Bronchial epithelial cell (primary cell): Measurements from ENCODE around the gene TRIM28. TPM values are rescaled to one million over a fixed set of nuclear protein-coding genes. Genes with fewer than 3 reads are reported as not detected.
"Not testable (repeated sequence)": the region's sequence is repeated elsewhere in the genome, so short reads cannot be mapped to it uniquely, and the experiment has no call there.

Experiments
- DNase-seq: peaks from one replicate; pipeline ENCODE4 v3.0.0-alpha.2; 2010; ENCODE audit warnings: low read depth
- FAIRE-seq: peaks from 2 replicates; lab custom pipeline; 2011; peaks lifted over from hg19 to GRCh38; lab: Jason Lieb, UNC
- H3K27me3 ChIP-seq: 2 replicates; pipeline ENCODE4 v1.5.1; 2011; ENCODE audit warnings: low read length; ENCODE audit not compliant: control insufficient read depth, insufficient read depth
- H3K36me3 ChIP-seq: 2 replicates; pipeline ENCODE4 v1.5.1; 2011; ENCODE audit warnings: low read length; ENCODE audit not compliant: control insufficient read depth, insufficient read depth
- H3K4me3 ChIP-seq: 2 replicates; pipeline ENCODE4 v1.5.1; 2011; ENCODE audit warnings: mild to moderate bottlenecking, low read depth, low read length, control low read depth
- CTCF ChIP-seq: IDR thresholded peaks from 2 replicates; pipeline ENCODE4 v1.5.1; 2011; ENCODE audit warnings: mild to moderate bottlenecking, moderate library complexity, low read length, control low read depth, inconsistent platforms; ENCODE audit not compliant: insufficient read depth, severe bottlenecking
- total RNA-seq: library from RNA; depleted of rRNA; stranded (reverse); fragments of >200 nt; gene quantifications from 2 replicates; pipeline ENCODE4 v1.2.1, GENCODE V29; 2014

The TRIM28 gene
- total RNA-seq, 1 donor from 2014 or later, result 277 TPM

GRCh38 chr19:58529405-58529804 is 14.5 kb upstream of the TRIM28 start:
- H3K36me3 ChIP-seq, result no peaks in the 10 kb centered on the region
- no peak for TF ChIP-seq CTCF
- no peaks in the 10 kb centered on the region for H3K27me3 ChIP-seq
- no peak for FAIRE-seq
- no peak for DNase-seq
- H3K4me3 ChIP-seq, result no peak overlapping the region

- DNase-seq (no peak), FAIRE-seq (no peak)
- TF ChIP-seq CTCF, result no peak
- no peak overlapping the region for H3K4me3 ChIP-seq
- no peaks in the 10 kb centered on the region for H3K27me3 ChIP-seq
- H3K36me3 ChIP-seq, result no peaks in the 10 kb centered on the region
These were observed 12.6 kb upstream of the TRIM28 start for GRCh38 chr19:58531034-58531840.

- DNase-seq (no peak), FAIRE-seq (no peak)
These were observed 8.0 kb upstream of the TRIM28 start for GRCh38 chr19:58535857-58536256.

GRCh38 chr19:58536852-58537798 is 6.7 kb upstream of the TRIM28 start:
- Histone ChIP-seq H3K36me3 (no peaks in the 10 kb centered on the region), H3K4me3 (no peak overlapping the region), H3K27me3 (no peaks in the 10 kb centered on the region)
- no peak for FAIRE-seq
- no peak for TF ChIP-seq CTCF
- no peak for DNase-seq

More at GRCh38 chr19:58535857-58536256, 8.0 kb upstream of the TRIM28 start:
- no peak for TF ChIP-seq CTCF
- no peaks in the 10 kb centered on the region for H3K36me3 ChIP-seq
- no peaks in the 10 kb centered on the region for H3K27me3 ChIP-seq
- no peak overlapping the region for H3K4me3 ChIP-seq

GRCh38 chr19:58538257-58539168 is 5.4 kb upstream of the TRIM28 start:
- DNase-seq (no peak), FAIRE-seq (no peak)
- TF ChIP-seq CTCF, result no peak
- H3K36me3 ChIP-seq, result no peaks in the 10 kb centered on the region
- H3K4me3 ChIP-seq, result peak overlapping the region; percentile 35
- H3K27me3 ChIP-seq, result no peaks in the 10 kb centered on the region

GRCh38 chr19:58539169-58539559 is 4.7 kb upstream of the TRIM28 start:
- DNase-seq, H3K36me3 ChIP-seq, H3K27me3 ChIP-seq, FAIRE-seq, H3K4me3 ChIP-seq: not testable (repeated sequence)

GRCh38 chr19:58542641-58543372 is 1.1 kb upstream of the TRIM28 start:
- DNase-seq, FAIRE-seq, H3K4me3 ChIP-seq, H3K27me3 ChIP-seq: not testable (repeated sequence)
- H3K36me3 ChIP-seq, result peaks cover 19% of the 10 kb centered on the region
